HG03520 (cell line): Measurements from ENCODE around the gene SRR.
"Not testable (repeated sequence)": the region's sequence is repeated elsewhere in the genome, so short reads cannot be mapped to it uniquely, and the experiment has no call there.

Experiments used
- ATAC-seq: cut with Tn5 transposase; IDR thresholded peaks from one replicate; pipeline ENCODE4 v1.9.1; 2021; ENCODE audit warnings: mild to moderate bottlenecking, moderate library complexity; ENCODE audit not compliant: unreplicated experiment

Gene SRR

DNA sequence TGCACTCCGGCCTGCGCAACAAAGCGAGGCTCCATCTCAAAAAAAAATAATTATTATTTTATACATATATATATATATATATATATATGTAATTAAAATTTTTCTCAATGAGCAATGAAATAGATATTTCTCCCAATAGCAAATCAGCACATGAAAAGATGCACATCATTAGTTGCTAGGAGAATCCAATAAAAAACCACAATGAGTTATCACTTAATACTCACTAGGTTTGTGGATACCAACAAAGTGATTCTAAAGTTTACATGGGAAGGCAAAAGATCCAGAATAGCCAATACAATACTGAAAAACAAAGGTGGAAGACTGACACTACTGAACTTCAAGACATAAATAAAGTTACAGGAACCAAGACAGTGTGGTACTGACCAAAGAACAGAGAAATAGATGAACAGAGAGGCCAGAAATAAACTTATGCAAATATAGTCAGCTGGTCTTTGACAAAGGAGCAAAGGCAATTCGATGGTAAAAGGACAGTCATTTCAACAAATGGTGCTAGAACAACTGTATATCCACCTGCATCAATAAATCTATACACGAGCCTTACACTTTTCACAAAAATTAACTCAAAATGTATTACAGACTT, 13.8 kb upstream of the SRR start:
- ATAC-seq: no peak

DNA sequence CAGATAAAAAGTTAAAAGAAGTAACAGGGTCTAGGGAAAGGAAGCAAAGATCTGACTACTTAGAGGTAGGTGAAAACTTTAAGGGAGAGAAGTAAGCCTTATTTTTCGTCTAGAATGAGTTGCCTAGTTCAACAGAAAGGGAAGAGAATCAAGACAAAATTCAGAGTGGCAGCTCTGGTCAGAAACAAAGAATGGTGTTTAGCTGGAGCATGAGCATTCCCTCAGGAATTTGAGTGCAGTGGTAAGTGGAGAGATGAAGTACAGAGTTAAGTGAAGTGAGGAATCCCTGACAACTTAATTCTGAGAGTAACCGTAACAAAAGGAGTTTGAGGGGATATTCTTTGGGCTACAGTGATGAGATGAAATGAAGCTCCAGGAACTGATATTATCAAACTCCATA, 11.7 kb upstream of the SRR start:
- ATAC-seq: no peak

DNA sequence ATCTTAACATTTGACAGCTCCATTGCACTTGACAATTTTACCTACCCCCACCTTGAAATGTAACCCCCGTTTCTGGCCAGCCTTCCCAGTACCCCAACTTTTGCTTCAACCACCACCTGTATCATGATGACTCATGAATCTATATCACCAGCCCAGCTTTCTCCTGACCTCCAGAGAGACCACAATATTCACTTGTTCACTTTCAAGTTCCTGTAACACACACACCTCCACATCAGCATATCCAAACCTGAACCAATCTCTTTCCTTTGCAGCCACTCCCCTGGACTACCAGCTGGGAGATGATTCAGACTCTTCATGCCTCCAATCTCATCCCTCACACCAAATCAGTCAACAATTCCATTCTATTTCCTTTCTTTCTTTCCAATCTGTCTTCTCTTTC, 8.2 kb upstream of the SRR start:
- no peak for ATAC-seq

DNA sequence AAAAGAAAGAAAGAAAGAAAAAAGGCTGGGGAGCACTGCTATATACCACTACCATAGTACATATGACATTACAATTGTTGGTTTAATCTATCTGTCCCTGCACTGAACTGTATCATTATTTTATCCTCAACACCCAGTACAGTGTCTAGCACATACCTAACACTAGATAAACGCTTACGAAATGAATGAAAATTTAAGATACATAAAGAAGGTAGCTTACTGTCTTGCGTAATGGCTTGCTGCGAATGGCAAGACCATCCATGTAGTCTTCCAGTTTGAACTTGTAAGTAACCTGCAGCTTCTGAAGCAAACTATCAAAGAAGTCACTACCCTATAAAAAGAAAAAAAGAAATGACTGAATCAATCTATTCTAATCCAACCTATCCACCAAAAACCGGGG, 6.7 kb upstream of the SRR start:
- no peak for ATAC-seq

DNA sequence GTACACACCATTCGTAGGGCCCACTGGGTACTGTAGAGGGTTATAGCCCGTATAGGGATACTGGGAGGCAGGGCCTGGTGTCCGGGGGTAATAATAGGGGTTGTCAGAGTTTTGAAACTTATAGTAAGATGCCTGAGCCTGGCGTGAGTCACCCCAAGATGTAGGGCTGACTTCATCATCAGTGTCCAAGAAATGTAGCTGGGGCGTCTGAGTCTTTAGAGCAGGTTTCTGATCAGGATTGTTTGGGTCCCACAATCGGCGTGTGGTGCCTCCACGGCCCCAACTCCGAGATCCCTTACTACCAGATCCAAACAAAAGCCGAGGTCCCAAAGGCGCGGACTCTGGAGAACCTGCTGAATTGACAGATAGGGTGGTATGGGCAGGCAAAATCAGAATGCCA, 4.6 kb upstream of the SRR start:
- ATAC-seq: no peak

DNA sequence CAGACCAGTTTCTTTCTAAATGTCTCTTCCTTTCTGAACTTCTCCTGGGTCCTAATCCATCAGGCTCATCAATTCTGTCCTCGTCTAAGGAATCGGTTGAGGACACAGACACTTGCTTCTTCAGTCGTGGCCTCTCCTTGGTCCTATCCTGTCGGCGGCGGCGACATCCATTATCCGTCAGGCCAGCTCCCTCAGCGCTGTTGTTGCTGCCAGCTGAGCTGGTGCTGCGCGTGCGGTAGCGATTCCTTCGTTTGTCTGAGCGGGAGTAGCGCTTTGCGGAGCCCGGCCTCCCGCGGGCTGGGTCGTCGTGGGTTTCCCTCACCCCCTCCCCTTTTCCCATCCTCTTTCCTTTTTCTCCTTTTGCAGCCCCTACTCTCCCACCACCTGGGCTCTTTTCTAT, 4.0 kb upstream of the SRR start:
- ATAC-seq: no peak

DNA sequence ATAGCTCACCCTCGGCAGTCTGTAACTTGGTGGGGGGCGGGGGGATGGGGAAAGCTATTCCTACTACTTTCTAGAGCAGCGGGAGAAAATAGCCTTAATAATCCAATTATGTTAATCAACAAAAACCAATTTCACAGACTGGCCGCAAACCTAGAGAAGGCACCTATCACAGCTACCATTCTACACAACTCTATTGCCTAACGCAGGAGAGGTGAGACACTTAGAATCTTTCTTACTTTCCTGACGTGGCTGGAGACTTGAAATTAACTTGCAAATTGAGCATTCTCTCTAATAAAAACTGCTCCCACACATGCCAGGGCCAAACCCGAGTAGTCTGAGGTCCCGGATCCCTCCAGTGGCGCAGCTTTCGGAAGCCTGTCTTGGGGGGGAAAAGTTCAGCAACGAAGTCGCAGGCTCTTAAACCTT, 959 bp upstream of the SRR start:
- ATAC-seq: no peak

DNA sequence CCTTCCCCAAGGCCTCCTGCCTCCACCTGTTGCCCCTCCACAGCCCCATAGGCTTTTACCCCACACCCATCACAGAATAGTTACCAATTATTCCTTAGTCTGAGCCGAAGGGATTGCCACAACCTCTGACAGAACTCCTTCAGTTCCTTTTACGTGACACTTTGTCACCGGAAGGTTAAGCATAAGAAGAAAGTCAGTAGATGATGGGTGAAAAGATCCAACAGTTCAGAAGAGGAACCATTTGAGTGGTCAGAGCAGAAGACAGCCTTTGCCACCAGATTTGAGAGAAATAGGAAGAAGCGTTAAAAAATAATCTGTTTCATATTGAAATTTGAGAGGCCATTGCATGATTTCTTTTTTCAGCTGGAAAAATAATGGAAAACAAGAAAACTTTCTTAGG, 1.2 kb downstream of the SRR start:
- no peak for ATAC-seq

DNA sequence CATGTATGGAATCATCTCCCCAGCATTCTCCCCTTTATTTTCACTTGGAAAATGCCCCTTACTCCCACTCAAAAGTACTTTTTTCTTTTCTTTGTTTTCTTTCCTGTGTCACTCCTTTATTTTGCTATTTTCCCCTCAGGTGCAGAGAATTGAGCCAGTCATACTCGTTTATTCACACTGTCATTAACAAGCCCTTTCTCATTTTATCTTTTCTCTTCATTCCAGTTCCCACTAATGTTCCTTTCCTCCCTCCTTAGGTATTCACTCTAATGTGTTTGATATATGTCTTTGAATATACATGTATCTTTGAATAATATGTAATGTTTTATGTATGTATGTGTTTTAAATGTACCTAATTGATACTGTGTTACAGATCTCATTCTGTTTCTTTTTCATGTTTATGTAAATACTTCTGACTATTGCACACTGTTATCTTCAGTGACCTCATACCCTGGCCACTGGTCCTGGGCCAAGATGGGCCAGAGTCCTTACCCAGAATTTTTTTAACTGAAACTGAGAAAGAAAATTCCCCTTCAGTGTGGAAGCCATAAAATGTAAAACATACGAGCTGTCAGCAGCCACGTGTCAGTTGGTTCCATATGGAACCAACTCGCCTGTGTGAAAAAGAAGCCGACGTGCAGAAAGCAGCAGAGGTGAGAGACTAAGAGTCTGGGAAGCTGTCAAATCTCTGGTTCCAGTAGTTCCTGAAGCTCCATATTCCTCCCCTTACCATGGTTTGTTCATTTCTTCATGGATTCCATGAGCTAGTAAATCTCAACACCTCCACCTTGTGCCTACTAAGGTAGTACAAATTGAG, 5.8 kb downstream of the SRR start:
- no peak for ATAC-seq

DNA sequence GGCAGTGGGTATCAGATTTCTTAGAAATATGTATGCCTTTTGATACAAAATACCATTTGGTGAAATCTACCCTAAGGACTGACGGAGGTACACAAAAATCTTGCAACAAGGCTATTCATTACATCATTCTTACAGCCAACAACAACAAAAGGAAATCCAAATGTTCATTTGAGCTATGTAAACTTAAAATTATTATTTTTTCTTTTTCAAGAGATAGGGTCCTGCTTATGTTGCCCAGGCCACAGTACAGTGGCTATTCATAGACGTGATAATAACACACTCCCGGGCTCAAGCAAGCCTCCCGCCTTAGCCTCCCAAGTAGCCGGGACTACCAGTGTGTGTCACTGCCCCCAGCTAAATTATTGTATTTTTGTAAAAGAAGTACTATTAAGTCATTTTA, 9.0 kb downstream of the SRR start:
- ATAC-seq: no peak

DNA sequence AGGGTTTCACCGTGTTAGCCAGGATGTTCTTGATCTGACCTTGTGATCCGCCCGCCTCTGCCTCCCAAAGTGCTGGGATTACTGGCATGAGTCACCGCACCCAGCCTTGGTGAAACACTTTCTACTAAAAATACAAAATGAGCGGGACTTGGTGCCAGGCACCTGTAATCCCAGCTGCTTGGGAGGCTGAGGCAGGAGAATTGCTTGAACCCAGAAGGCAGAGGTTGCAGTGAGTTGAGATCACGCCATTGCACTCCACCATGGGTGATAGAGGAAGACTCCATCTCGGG, 13.1 kb downstream of the SRR start:
- not testable (repeated sequence) for ATAC-seq

DNA sequence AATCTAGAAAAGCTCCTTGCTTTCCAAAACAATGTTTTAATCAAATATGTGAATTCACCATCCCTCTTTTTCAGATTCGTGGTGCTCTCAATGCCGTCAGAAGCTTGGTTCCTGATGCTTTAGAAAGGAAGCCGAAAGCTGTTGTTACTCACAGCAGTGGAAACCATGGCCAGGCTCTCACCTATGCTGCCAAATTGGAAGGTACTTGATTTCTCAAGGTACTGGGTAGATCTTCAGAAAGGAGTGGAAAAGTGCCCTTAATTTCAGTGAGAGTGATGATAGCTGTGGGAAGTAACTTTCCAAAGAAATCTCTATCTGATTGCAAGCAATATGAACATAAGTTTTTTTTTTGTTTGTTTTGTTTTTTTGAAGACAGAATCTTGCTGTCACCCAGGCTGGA, 14.0 kb downstream of the SRR start:
- no peak for ATAC-seq

DNA sequence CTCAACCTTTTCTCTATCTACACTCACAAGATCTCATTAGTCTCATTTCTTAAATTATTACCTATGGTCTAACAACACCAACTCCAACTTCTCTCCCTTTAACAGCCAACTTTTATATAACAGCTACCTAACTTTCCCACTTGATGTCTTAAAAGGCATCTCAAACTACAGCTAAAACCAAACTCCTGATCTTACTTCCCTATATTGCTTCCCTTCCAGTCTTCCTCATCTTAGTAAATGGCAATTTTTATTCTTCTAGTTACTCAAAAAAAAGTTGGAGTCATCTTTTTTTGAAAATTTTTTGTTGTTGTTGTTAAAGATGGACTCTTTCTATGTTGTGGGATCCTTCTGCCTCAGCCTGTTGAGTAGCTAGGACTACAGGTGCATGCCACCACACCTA, 15.3 kb downstream of the SRR start:
- ATAC-seq: no peak

DNA sequence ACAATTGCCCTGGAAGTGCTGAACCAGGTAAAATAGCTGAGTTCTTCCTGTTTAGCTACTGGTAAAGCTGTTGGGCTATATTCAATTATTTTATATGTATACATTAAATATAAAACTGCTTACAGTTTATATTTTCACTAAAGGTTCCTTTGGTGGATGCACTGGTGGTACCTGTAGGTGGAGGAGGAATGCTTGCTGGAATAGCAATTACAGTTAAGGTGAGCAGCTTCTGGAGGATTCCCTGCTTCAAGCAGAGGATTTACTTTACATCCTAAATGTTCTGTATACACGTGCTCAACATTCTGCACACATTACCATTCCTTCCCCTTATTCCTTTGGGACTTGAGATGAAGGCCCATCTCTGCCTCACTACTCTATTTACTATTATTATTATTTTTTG, 17.6 kb downstream of the SRR start:
- no peak for ATAC-seq

DNA sequence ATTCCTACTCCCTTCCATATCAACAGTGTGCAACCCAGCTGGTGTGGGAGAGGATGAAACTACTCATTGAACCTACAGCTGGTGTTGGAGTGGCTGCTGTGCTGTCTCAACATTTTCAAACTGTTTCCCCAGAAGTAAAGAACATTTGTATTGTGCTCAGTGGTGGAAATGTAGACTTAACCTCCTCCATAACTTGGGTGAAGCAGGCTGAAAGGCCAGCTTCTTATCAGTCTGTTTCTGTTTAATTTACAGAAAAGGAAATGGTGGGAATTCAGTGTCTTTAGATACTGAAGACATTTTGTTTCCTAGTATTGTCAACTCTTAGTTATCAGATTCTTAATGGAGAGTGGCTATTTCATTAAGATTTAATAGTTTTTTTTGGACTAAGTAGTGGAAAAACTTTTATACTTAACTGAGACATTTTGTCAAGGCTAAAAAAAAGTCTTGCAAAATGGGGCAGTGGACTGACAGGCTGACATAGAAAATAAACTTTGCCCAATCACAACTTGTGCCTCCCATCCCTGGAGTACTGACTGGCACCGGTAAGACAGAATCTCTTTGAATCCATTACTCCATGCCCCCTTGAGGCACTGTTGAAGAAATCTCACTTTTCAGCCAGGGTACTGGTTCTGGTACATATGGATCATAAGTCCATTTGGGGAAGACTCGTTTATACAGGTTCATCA, 20.0 kb downstream of the SRR start:
- ATAC-seq: no peak

DNA sequence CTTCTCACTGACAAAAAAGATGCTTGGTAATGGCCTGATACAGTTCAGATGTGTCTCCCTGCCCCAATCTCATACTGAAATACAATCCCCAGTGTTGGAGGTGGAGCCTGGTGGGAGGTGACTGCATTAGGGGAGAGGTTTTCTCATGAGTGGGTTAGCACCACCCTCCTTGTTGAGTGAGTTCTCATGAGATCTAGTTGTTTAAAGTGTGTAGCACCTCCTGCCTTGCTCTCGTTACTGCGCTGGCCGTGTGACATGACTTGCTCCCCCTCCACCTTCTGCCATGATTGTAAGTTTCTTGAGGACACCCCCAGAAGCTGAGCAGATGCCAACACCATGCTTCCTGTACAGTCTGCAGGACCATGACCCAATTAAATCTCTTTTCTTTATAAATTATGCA, 27.6 kb downstream of the SRR start:
- ATAC-seq: no peak

DNA sequence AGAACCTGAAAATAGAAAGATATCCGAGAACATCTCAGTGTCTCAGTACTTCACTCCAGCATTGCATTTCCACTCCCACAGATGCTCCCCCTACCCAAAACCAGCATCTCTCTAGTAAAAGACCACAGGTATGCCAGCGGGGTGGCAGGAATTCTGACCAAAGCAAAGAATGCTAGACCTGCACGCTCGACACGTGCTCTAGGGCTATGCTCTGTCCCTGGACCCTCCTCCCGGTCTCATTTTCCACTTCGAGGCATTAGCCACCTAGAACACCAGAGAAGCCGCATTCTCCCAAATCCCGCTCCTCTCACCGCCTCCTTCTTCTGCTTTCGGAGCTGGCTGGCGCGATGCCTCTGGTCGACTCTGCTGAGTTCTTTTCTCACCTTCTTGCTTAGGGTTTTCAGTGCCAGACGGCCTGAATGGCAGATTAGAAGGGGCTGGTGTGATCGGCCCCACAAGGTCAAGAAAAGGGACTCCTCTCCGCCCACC, 32.0 kb downstream of the SRR start:
- ATAC-seq: no peak

DNA sequence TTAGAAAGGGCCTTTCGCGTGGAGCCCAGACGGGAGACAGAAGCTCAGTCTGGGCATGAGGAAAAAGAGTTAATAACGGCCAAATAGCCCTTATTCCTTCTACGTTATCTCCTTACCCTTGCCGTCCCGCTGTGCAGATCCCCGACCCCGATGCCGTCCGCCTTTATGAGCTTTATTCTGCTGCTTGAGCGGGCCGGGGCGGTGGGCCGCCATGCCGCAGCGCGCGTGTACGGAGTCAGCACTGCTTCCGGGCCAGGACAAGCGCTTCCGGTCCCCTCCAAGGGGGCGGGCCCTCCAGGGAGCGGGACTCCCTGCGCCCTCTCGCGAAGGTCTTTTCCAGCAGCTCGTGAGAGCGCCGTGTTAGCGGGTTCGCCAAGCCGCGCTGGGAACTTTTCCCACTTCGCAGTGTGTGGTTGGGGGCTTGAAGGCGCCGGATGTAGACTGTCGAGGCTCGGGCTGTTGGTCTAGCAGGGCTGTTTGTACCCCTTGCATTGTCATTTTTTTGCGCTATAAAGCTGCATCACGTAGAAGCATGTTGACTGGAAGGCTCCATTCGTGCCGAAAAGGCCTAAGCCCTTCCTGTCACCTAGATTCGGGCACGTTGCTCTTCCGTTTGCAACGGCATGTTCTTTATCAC, 32.6 kb downstream of the SRR start, which contains the start of gene TSR1:
Gene TSR1 (minus strand): TSS at position 243 of the 637 bp plus-strand sequence. CDS start 30 bp downstream, at position 213.
- ATAC-seq: peak; percentile 80

DNA sequence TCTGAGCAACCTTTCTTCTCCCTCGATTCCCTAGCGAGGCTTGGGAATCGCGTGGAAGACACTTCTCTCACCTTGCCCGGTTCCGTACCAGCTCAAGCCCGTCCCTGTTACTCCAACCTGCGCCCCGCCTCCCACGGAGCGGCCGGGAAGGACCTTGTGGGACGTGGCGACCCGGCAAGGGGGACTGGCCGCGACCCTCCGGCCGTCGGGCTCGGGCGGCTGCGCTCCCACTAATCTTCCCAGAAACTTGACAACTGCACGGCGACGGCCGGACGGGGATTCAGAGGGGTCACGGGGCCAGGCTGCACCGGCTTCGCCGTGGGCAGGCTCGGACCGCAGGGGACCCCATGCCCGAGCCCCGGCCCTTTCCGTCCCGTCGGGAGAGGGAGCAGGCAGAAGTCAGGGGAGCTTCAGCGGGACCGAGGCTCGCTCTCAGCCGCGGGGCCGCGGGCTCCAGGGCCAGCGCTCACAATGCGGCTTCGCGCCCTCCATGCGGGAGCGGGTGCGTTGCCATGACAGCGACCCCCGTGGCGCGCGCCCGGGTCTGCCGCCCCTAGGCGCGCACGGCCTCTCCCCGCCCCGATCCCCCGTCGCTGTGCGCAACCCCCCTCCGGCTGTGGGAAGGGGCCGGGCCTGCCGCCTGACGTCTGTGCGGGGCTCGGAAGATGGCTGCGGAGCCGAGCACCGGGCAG, 33.2 kb downstream of the SRR start, which contains the start of gene SGSM2:
Gene SGSM2 (plus strand): TSS at position 650 of the 692 bp plus-strand sequence. CDS start 188 bp downstream, outside the sequence.
- ATAC-seq: peak; percentile 17

DNA sequence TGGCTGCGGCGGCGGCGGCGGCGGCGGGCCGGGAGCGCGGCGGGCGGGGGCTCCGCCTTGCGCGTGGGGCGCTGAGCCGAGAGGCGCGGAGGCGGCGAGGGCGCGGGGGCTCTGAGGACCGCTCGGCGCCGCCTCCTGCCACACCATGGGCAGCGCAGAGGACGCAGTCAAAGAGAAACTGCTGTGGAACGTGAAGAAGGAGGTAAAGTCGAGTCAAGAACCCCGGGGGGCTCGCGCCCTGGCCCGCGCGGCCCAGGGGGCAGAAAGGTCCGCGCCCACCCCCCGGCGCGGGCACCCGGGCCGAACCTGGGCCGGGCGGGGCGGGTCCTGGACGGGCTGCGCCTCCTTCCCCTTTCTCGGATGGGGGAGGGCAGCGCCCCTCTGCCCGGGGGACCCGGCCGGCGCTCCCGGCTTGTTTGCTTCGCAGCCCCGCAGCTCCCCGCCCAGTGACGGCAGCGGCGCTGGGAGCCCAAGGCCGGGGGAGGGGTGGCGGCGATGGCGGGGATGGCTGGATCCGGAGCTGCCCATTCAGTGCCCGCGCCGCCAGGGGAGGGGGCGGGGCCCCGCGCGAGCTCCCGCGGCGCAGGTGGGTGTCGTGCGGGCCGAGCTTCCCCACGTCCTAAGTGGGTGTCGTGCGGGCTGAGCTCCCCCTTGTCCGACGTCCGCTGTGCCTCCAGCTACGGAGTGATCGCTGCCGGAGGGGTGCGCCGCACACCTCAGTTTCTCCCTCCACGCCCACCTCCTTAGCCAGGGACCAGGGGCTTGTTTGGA, 34.0 kb downstream of the SRR start:
- ATAC-seq: peak; percentile 17
